ENCODE data around the gene BMI1.

The BMI1 gene

DNA sequence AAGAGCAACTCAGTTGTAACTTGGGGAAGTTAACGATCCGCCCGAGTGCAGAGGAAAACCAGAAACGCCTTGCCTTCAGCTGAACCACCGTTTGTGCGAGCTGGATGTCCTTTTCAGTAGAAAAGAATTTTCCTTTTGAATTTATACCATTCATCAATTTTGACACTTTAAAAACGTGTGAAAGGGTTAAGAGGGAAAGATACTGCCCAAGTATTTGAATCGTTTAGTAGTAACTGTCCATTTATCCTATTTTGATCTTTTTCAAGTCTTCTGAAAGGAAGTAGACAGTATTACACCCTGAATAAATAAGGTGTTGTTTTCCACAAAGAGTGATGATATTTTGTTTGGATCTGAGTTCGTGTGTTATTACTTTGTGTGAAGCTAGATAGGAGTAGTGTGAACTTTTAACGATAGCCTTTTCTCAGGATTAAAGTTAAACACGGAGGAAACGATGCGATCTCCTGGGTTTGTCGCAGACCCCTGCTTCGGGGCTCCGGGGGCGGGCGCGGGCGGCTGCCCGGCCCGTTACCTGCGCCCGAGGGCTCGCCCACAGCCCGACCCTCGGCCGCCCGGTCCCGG is 830 bp upstream of the BMI1 start:
- DNase-seq (ENCODE audit: low read depth): no peak

DNA sequence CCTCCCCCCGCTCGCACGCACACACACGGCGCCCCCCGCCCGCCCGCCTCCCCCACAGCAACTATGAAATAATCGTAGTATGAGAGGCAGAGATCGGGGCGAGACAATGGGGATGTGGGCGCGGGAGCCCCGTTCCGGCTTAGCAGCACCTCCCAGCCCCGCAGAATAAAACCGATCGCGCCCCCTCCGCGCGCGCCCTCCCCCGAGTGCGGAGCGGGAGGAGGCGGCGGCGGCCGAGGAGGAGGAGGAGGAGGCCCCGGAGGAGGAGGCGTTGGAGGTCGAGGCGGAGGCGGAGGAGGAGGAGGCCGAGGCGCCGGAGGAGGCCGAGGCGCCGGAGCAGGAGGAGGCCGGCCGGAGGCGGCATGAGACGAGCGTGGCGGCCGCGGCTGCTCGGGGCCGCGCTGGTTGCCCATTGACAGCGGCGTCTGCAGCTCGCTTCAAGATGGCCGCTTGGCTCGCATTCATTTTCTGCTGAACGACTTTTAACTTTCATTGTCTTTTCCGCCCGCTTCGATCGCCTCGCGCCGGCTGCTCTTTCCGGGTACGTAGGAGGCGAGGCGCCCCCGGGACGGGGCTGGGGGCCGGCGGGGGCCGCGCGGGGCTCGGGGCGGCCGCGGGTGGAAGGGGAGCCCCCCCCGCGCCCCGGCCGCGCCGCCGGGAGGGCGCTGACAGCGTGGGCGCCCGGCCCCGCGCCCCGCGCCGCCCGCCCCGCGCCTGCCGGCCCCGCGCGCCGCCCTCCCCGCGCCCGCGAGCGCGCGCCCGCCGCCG is 441 bp downstream of the BMI1 start:
- no peak for DNase-seq (ENCODE audit: low read depth)

GRCh38 chr10:22321924-22322640 is 1.2 kb downstream of the BMI1 start:
- no peak for DNase-seq (ENCODE audit: low read depth)

GRCh38 chr10:22322641-22323160 is 1.8 kb downstream of the BMI1 start:
- no peak for DNase-seq (ENCODE audit: low read depth)

- DNase-seq (ENCODE audit: low read depth): no peak
These were observed 2.8 kb downstream of the BMI1 start for GRCh38 chr10:22323538-22324305.

- no peak for DNase-seq (ENCODE audit: low read depth)
These were observed 3.5 kb downstream of the BMI1 start for GRCh38 chr10:22324413-22324812.

DNA sequence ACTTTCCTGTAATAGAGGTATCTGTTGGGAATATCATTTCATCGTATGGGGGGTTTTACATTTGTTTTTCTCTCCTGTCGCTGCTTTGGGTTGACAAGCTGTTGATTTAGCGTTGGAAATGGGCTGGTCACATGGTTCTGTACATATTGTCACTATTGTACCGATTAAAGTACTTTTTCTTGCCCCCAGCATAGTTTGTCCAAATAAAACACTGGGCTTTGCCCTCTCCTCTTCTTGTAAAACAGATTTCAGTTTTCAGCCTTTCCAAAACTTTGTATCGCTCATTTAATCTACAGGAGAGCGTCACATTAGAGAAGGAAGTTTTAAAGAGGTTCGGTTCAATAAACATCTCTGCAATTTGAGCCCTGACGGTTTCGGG is 4.0 kb downstream of the BMI1 start:
- no peak for DNase-seq (ENCODE audit: low read depth)

DNA sequence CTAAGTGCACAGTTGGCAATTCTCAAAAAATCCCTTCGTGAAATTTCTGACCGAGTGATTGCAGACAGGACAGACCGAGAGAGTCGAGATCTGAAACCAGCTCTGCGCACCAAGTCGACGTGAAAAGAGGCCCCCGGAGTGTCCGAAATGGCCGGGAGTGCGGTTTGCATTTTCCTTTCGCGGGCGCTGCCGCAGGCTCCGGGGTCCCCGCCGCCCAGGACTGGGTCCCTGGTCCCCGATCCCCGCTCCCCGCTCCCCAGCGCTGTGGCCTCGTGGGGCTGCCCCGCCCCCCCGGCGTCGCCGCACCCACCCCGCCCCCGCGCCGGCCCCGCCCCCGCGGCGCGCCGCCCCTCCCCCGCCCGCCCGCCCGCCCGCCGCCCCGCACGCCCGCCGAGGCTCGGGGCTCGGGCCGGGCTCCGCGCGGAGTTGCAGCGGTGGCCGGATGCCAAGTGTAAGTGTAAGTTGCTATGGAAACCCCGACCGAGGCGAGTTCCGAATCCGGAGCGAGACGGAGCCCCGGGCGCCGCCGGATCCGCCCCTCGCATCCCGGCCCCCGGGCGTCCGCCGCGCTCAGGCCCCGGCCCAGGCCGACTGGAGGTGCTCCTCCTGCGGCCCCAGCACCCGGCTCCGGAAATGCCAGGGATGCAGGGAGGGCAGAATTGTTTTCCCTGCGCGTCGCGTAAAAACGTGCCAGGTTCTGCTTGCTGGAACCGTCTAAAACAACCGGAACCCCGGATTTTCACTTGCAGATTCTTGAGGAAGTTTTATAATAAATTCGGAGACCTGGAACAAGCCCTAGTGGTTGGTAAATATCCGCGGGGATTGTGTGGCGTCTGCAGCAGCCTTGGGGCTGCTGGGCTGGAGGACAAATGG is 4.6 kb downstream of the BMI1 start:
- no peak for DNase-seq (ENCODE audit: low read depth)

- DNase-seq (ENCODE audit: low read depth): no peak
These were observed 5.3 kb downstream of the BMI1 start for GRCh38 chr10:22326145-22326702.

DNA sequence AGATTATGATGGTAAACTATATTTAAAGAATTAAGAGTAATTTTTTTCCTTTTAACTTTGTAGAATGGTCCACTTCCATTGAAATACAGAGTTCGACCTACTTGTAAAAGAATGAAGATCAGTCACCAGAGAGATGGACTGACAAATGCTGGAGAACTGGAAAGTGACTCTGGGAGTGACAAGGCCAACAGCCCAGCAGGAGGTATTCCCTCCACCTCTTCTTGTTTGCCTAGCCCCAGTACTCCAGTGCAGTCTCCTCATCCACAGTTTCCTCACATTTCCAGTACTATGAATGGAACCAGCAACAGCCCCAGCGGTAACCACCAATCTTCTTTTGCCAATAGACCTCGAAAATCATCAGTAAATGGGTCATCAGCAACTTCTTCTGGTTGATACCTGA is 8.3 kb downstream of the BMI1 start:
- no peak for DNase-seq (ENCODE audit: low read depth)

DNA sequence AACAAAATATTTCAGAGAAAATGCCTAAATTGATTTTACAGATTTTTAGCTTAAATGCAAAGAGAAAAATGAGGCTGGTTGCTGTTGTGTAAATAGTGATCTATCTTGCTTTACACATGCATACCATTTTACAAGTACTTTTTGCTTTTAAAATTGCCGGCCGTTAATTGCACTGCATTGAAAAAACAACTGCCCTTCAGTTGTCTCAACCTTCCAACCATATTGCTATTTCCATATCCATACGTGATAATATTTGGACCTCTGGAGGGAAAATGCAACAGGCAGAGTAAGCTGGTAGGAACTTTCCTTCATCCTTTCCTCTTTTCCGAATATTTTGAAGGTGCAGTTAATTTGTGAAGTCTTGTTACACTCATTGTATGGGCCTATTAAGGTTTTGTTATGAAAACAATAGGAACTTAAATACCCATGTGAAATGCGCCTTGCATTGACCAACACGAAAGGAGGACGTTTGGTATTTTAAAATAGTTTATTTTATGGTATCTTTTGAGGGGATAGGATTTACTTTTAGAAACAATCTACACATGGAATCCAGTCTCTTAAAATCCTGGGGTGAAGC is 11.3 kb downstream of the BMI1 start:
- DNase-seq (ENCODE audit: low read depth): no peak

GRCh38 chr10:22333167-22333974 is 12.5 kb downstream of the BMI1 start:
- no peak for DNase-seq (ENCODE audit: low read depth)

GRCh38 chr10:22333975-22334282 is 13.0 kb downstream of the BMI1 start:
- DNase-seq (ENCODE audit: low read depth): no peak

DNA sequence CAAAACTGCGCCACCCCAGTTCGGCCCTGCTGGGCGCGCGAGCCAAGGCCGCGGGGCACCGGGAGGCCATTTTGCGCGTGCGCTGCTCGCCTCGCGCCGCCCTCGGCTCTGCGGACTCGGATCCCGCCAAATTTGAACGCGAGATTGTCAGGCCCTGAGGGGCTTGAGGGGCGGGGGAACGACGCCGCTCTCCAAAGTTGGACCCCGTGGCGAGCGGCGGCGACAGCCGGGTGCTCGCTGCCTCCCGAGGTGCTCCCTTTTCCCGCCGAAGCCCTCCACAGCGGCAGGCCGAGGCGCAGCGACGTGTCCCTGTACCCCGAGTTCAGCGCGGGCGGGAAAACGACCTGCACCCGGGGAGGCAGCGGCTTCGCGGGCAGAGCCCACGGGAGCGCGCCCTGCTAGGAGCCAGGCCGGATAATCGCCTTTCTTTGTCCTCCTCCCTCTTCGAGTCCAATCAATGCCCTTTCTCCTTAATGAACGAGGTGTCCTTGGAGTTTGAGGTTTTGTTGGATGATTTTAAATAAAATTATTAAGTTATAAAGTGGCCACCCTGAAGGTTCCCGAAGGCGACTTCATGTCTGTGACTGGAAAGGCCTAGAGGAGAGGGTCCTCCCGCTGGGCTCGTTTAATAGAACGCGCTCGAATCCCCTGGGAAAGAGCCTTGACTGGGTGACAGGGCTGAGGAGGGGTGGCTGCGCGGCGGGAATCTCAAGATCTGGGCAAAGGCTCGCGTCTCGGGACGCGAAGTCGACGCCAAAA is 13.7 kb downstream of the BMI1 start:
- DNase-seq (ENCODE audit: low read depth): no peak

- DNase-seq (ENCODE audit: low read depth): no peak
These were observed 14.5 kb downstream of the BMI1 start for GRCh38 chr10:22335173-22335933.

DNA sequence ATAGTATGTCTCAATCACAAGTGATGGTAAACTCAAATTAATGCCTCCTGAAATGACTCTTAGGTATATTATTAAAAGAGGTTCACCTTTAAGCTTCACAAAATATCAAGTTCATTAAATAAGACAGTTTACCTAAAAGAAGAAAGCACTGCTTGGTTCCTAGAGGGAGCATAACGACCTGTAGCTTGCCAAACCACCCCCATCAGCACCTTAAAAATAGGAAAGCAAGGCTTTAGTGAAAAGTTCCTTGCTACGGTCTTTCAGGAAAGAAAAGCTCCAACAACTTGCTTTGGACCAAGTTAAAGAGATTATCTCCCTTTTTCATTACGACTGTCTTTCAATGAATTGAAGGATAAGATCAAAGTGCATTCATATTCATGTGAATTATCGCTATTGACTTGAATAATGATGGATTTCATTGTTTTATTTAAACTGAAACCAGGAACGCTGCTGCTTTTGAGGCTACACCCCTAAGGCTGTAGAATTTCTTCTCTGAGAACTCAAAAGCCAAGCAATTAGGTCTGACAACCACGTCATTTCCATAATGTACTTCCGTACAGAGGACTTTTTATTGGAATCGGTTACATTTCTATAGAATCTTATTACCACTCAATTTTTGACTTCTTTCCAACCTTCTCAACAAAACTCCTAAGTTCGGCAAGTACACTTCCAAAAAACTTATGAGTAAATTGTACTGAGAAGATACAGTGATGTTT is 17.4 kb downstream of the BMI1 start:
- DNase-seq (ENCODE audit: low read depth): no peak

DNA sequence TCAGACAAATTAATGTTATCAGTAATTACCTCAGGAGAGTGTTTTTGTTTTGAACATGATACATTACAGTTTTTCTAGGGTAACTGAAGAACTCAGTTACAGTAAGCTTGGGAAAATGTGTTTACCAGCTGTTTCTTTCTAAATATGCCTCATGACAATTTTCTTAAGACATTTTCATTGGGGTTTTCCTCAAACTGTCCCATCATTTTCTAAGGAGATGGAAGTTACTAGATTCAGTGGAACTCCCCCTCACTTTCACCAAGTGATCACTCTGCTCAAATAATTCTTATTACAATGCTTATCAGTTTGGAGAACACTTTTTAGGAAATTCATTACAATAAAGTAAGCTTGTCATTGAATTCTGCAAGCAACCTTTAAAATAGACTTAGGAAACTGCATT is 18.0 kb downstream of the BMI1 start:
- DNase-seq (ENCODE audit: low read depth): no peak

Data from stimulated activated CD8-positive, alpha-beta memory T cell treated with anti-CD3 and anti-CD28 coated beads, Interleukin-12 subunit alpha, Interleukin-12 subunit beta, amount 100 ng/mL, for 1 hour (primary cell).